GM18873 (cell line): Measurements from ENCODE around the gene PANK1.

Source experiments
- ATAC-seq: cut with Tn5 transposase; IDR thresholded peaks from one replicate; pipeline ENCODE4 v1.9.1; 2021; ENCODE audit warnings: mild to moderate bottlenecking, moderate library complexity, moderate number of reproducible peaks; ENCODE audit not compliant: unreplicated experiment, low FRiP score

PANK1 gene

GRCh38 chr10:89543841-89544240 lies 101.2 kb downstream of the PANK1 start:
- no peak for ATAC-seq

- no peak for ATAC-seq
Observed at GRCh38 chr10:89540420-89540949, 104.6 kb downstream of the PANK1 start.

GRCh38 chr10:89537364-89537763 lies 107.7 kb downstream of the PANK1 start:
- no peak for ATAC-seq

GRCh38 chr10:89536013-89536354 lies 109.1 kb downstream of the PANK1 start:
- no peak for ATAC-seq

GRCh38 chr10:89535171-89536012 lies 109.7 kb downstream of the PANK1 start, which contains the start of gene SLC16A12:
SLC16A12 (minus strand) TSS chr10:89535594; CDS start chr10:89462578, 73,016 bp downstream.
- no peak for ATAC-seq

GRCh38 chr10:89534826-89535166 lies 110.2 kb downstream of the PANK1 start:
- ATAC-seq, result no peak
